OCI-LY7 (cell line): ENCODE data around the gene PLSCR1. TPM values are rescaled to one million over a fixed set of nuclear protein-coding genes. Genes with fewer than 3 reads are reported as not detected.

ENCODE experiments used
- BruUV-seq: library from RNA; stranded (reverse); fragments of 400-500 nt; replicated peaks from 2 replicates; lab custom pipeline; 2021; lab: Mats Ljungman, UMichigan
- CTCF ChIA-PET: fragments of 300-600 bp; sonication (Branson Sonifier 250); formaldehyde crosslinking; loops from one replicate; lab custom pipeline; 2022; ENCODE audit warnings: antibody characterized with exemption; ENCODE audit not compliant: unreplicated experiment; lab: Charles Lee
- POLR2A ChIA-PET: fragments of 300-600 bp; sonication (Branson Sonifier 250); formaldehyde crosslinking; loops from one replicate; lab custom pipeline; 2022; ENCODE audit warnings: antibody characterized with exemption; lab: Charles Lee
- DNase-seq: peaks from one replicate; pipeline ENCODE4 v3.0.0-alpha.2; 2015; ENCODE audit warnings: low spot score
- H2AFZ ChIP-seq: fragments of 200-600 bp; sonication (generic), shearing (Covaris generic); 2 replicates; pipeline ENCODE4 v1.6.1; 2014; ENCODE audit warnings: mild to moderate bottlenecking, antibody characterized with exemption, low read length, moderate library complexity
- H3K27ac ChIP-seq: fragments of 200-600 bp; sonication (generic); 2 replicates; pipeline ENCODE4 v1.5.1; 2014; ENCODE audit warnings: mixed run types, low read depth, mild to moderate bottlenecking, moderate library complexity, low read length, inconsistent platforms; ENCODE audit not compliant: poor library complexity, severe bottlenecking
- H3K36me3 ChIP-seq: fragments of 200-600 bp; sonication (generic); 2 replicates; pipeline ENCODE4 v1.6.1; 2014; ENCODE audit warnings: mild to moderate bottlenecking, antibody characterized with exemption, low read length, moderate library complexity, mixed read lengths; ENCODE audit not compliant: insufficient read depth
- H3K4me1 ChIP-seq: fragments of 200-600 bp; sonication (generic); 2 replicates; pipeline ENCODE4 v1.5.1; 2014; ENCODE audit warnings: mild to moderate bottlenecking, low read length; ENCODE audit not compliant: insufficient read depth, poor library complexity, severe bottlenecking
- H3K4me2 ChIP-seq: fragments of 200-600 bp; sonication (generic); 2 replicates; pipeline ENCODE4 v1.6.1; 2014; ENCODE audit warnings: mild to moderate bottlenecking, low read length
- H3K4me3 ChIP-seq: fragments of 200-600 bp; sonication (generic); 2 replicates; pipeline ENCODE4 v1.5.1; 2014; ENCODE audit warnings: mild to moderate bottlenecking, low read depth, low read length; ENCODE audit not compliant: poor library complexity, severe bottlenecking
- H3K79me2 ChIP-seq: fragments of 200-600 bp; sonication (generic); 2 replicates; pipeline ENCODE4 v1.6.1; 2016; ENCODE audit warnings: low read depth, mild to moderate bottlenecking, low read length, moderate library complexity, mixed read lengths; ENCODE audit not compliant: insufficient read depth
- H3K9me2 ChIP-seq: fragments of 200-600 bp; sonication (generic); 2 replicates; pipeline ENCODE4 v1.6.1; 2016; ENCODE audit warnings: mild to moderate bottlenecking, low read length, mixed read lengths; ENCODE audit not compliant: insufficient read depth
- H3K9me3 ChIP-seq: fragments of 200-600 bp; sonication (generic); 2 replicates; pipeline ENCODE4 v1.6.1; 2014; ENCODE audit warnings: mild to moderate bottlenecking, mixed run types, low read length, mixed read lengths
- H4K20me1 ChIP-seq: fragments of 200-600 bp; sonication (generic); 2 replicates; pipeline ENCODE4 v1.6.1; 2014; ENCODE audit warnings: mild to moderate bottlenecking, antibody characterized with exemption, low read length, moderate library complexity, mixed read lengths; ENCODE audit not compliant: insufficient read depth
- EZH2phosphoT487 ChIP-seq: fragments of 200-600 bp; sonication (generic); IDR thresholded peaks from 2 replicates; pipeline ENCODE4 v1.6.1; 2018; ENCODE audit warnings: low read depth, borderline replicate concordance, mild to moderate bottlenecking, mixed run types, antibody characterized with exemption, low read length, moderate library complexity, mixed read lengths
- intact Hi-C: fragments of 100-400 bp; cut with micrococcal nuclease; formaldehyde crosslinking; loops from one replicate; pipeline ENCODE4 v1.10.0; 2022; ENCODE audit not compliant: unreplicated experiment
- total RNA-seq, 2 experiments: library from RNA; depleted of rRNA in 1 of 2; stranded (reverse); fragments of >200 nt in 1 of 2; shearing (Covaris generic) in 1 of 2; gene quantifications; 2 replicates each; pipeline ENCODE4 v1.2.3, GENCODE V29; 2014 to 2022
- TF ChIP-seq, protein P1 (sequence below): fragments of 200-600 bp; sonication (generic); conservative IDR thresholded peaks from 2 replicates; pipeline ENCODE4 v1.5.1; 2014; ENCODE audit warnings: mild to moderate bottlenecking, antibody characterized with exemption, low read length, moderate library complexity, mixed read lengths

The PLSCR1 gene
- total RNA-seq, 2 experiments from 2014 or later, result 1.8 to 13.4 TPM

DNA sequence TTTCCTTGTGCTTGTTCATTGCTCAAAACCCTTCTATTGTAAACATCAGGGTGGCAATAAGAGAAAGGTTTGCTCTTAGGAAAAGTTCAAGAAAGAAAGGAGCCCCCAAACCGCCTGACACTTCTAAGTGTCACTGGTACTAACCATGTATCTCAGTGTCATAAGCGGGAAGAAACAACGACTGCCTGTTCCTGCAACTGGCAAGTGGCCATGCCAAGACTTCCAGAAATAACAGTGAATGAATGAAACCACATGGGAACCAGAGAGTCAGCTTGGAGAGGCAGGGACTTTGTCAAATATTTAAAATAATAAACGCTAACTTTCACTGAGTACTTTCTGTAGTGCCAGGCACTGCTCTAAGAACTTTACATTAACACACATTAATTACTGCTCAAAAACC lies 76.2 kb downstream of the PLSCR1 start:
- CTCF ChIA-PET, result no interaction called here
- no TSS peak for BruUV-seq
- intact Hi-C loops, result loop anchor here (2.0 kb wide), 1 partner anchor 77 kb away; the partner anchor contains the start of gene PLSCR1

DNA sequence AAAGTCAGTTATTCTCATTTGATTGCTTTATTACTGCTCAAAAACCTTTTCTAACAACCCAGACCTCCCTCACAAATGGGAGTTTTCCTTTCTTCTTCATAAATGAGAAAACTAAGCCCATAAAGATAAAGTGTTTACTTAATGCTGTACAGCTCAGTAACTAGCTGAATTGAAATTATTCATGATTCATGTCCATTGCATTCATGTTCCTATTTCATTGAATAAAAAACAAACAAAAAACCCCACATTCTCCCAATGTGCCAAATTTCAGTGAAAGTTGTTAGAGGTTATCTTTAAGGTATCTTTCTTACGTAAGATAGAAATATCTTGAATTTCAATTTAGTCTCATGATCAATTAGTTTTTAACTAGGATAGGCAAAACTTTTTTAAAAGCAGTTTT lies 77.8 kb downstream of the PLSCR1 start:
- Histone ChIP-seq H3K36me3 (no peaks in the 10 kb centered on the region), H3K9me2 (no peaks in the 10 kb centered on the region), H4K20me1 (no peaks in the 10 kb centered on the region), H3K4me1 (peaks cover 16% of the 10 kb centered on the region), H3K27ac (no peak overlapping the region), H3K4me2 (no peak overlapping the region), H3K9me3 (no peaks in the 10 kb centered on the region), H2AFZ (no peak overlapping the region), H3K79me2 (no peaks in the 10 kb centered on the region), H3K4me3 (no peak overlapping the region)
- no peak for DNase-seq
- intact Hi-C loops, result no loop called here
- BruUV-seq, result no TSS peak
- ChIA-PET CTCF (no interaction called here), POLR2A (no interaction called here)
- TF ChIP-seq, protein P1, sequence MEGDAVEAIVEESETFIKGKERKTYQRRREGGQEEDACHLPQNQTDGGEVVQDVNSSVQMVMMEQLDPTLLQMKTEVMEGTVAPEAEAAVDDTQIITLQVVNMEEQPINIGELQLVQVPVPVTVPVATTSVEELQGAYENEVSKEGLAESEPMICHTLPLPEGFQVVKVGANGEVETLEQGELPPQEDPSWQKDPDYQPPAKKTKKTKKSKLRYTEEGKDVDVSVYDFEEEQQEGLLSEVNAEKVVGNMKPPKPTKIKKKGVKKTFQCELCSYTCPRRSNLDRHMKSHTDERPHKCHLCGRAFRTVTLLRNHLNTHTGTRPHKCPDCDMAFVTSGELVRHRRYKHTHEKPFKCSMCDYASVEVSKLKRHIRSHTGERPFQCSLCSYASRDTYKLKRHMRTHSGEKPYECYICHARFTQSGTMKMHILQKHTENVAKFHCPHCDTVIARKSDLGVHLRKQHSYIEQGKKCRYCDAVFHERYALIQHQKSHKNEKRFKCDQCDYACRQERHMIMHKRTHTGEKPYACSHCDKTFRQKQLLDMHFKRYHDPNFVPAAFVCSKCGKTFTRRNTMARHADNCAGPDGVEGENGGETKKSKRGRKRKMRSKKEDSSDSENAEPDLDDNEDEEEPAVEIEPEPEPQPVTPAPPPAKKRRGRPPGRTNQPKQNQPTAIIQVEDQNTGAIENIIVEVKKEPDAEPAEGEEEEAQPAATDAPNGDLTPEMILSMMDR, result no peak
- no peak for TF ChIP-seq EZH2phosphoT487

More for the DNA sequence above, 76.2 kb downstream of the PLSCR1 start:
- Histone ChIP-seq H3K4me1 (peaks cover 16% of the 10 kb centered on the region), H3K79me2 (no peaks in the 10 kb centered on the region), H3K4me3 (no peak overlapping the region), H2AFZ (peak overlapping the region; percentile 99; the same call in 1 of the 2 replicates), H3K4me2 (peak overlapping the region; percentile 94; the same call in 1 of the 2 replicates), H3K9me2 (no peaks in the 10 kb centered on the region), H3K9me3 (no peaks in the 10 kb centered on the region), H4K20me1 (no peaks in the 10 kb centered on the region), H3K36me3 (no peaks in the 10 kb centered on the region), H3K27ac (peak overlapping the region; percentile 73)
- no peak for DNase-seq
- TF ChIP-seq EZH2phosphoT487, result no peak
- TF ChIP-seq, protein P1, result no peak
- POLR2A ChIA-PET, result interaction anchor here (1.0 kb wide), 1 partner anchor 21 kb away, joined by 3 read pairs; no protein-coding TSS in a partner anchor

DNA sequence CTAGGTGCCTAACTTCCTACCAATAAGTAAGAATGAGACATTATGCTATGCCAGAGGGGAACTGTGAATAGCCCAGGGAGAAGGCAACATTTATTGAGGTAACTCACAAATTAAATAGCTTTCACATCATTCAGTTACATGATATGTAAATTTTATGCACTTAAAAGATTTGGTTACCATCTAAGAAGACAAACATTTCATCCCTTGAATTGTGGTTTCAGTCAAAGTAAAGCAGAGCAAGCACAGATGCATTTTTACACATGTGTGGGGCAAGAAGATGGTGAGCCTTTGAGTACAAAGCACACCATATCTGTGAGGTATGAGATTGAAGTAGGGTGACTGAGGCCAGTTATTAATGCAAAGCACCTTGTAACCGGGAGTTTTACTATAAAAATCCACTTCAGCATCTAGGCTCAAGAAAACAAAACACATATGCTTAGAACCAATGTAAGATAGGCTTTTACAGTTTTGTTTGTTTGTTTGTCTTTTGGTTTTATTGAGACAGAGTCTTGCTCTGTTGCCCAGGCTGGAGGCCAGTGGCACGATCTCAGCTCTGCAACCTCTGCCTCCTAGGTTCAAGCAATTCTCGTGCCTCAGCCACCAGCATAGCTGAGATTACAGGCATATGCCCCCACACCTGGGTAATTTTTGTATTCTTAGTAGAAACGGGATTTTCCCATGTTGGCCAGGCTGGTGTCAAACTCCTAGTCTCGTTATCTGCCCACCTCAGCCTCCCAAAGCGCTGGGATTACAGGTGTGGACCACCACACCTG lies 78.5 kb downstream of the PLSCR1 start:
- no peaks in the 10 kb centered on the region for H4K20me1 ChIP-seq
- H3K4me1 ChIP-seq, result peaks cover 16% of the 10 kb centered on the region
- H3K36me3 ChIP-seq, result no peaks in the 10 kb centered on the region
- no peak for TF ChIP-seq EZH2phosphoT487
- TF ChIP-seq, protein P1, result no peak
- no peaks in the 10 kb centered on the region for H3K9me2 ChIP-seq
- BruUV-seq, result no TSS peak
- no peak overlapping the region for H3K27ac ChIP-seq
- H2AFZ ChIP-seq, result no peak overlapping the region
- ChIA-PET POLR2A (no interaction called here), CTCF (no interaction called here)
- DNase-seq, result no peak
- no peak overlapping the region for H3K4me3 ChIP-seq
- no peaks in the 10 kb centered on the region for H3K9me3 ChIP-seq
- intact Hi-C loops, result no loop called here
- H3K79me2 ChIP-seq, result no peaks in the 10 kb centered on the region
- H3K4me2 ChIP-seq, result no peak overlapping the region
